ENCODE data around the gene NTNG1. TPM values are rescaled to one million over a fixed set of nuclear protein-coding genes. Genes with fewer than 3 reads are reported as not detected.

NTNG1 gene
- total and polyA plus RNA-seq, 4 donors = 19.8 to 26.8 (median 25.2) TPM

GRCh38 chr1:107379826-107380225 lies 239.0 kb downstream of the NTNG1 start:
- H3K4me1 ChIP-seq (ENCODE audit: control insufficient read depth, insufficient read depth, low read length) = no peaks in the 10 kb centered on the region
- no peak overlapping the region for H3K27ac ChIP-seq (ENCODE audit: low read depth, low read length)
- H3K36me3 ChIP-seq (ENCODE audit: control insufficient read depth, insufficient read depth, low read length) = no peaks in the 10 kb centered on the region
- no peaks in the 10 kb centered on the region for H3K9me3 ChIP-seq (ENCODE audit: control insufficient read depth, insufficient read depth, low read length)
- no peak for DNase-seq (ENCODE audit: low read depth in 4 of 6, low spot score in 6 of 6)
- H3K4me3 ChIP-seq (ENCODE audit: low read depth, low read length) = no peak overlapping the region
- H3K27me3 ChIP-seq (ENCODE audit: control insufficient read depth, insufficient read depth, low read length) = no peaks in the 10 kb centered on the region

- no peak overlapping the region for H3K27ac ChIP-seq (ENCODE audit: low read depth, low read length)
- peaks cover under 1% of the 10 kb centered on the region for H3K4me1 ChIP-seq (ENCODE audit: control insufficient read depth, insufficient read depth, low read length)
- DNase-seq (ENCODE audit: low read depth in 4 of 6, low spot score in 6 of 6) = no peak
- WGBS (ENCODE audit: insufficient coverage) = 63% methylated on average over 13 of the region's 15 CpGs
- H3K9me3 ChIP-seq (ENCODE audit: control insufficient read depth, insufficient read depth, low read length) = no peaks in the 10 kb centered on the region
- no peaks in the 10 kb centered on the region for H3K36me3 ChIP-seq (ENCODE audit: control insufficient read depth, insufficient read depth, low read length)
- no peak overlapping the region for H3K4me3 ChIP-seq (ENCODE audit: low read depth, low read length)
- H3K27me3 ChIP-seq (ENCODE audit: control insufficient read depth, insufficient read depth, low read length) = no peaks in the 10 kb centered on the region
Observed at GRCh38 chr1:107389410-107390396, 248.9 kb downstream of the NTNG1 start.

- Histone ChIP-seq H3K9me3 (ENCODE audit: control insufficient read depth, insufficient read depth, low read length) (no peaks in the 10 kb centered on the region), H3K27ac (ENCODE audit: low read depth, low read length) (peak overlapping the region; percentile 62), H3K4me3 (ENCODE audit: low read depth, low read length) (no peak overlapping the region), H3K36me3 (ENCODE audit: control insufficient read depth, insufficient read depth, low read length) (no peaks in the 10 kb centered on the region), H3K4me1 (ENCODE audit: control insufficient read depth, insufficient read depth, low read length) (peaks cover 6% of the 10 kb centered on the region), H3K27me3 (ENCODE audit: control insufficient read depth, insufficient read depth, low read length) (no peaks in the 10 kb centered on the region)
- WGBS (ENCODE audit: insufficient coverage) = 38% methylated on average over 2 of the region's 3 CpGs
- DNase-seq (ENCODE audit: low read depth in 4 of 6, low spot score in 6 of 6) = peak in 2 of 6 donors; percentile 49 to 59
Observed at GRCh38 chr1:107394301-107394700, 253.5 kb downstream of the NTNG1 start.

- H3K4me1 ChIP-seq (ENCODE audit: control insufficient read depth, insufficient read depth, low read length) = no peaks in the 10 kb centered on the region
- H3K27ac ChIP-seq (ENCODE audit: low read depth, low read length) = no peak overlapping the region
- 90% methylated on average over 2 of the region's 4 CpGs for WGBS (ENCODE audit: insufficient coverage)
- no peaks in the 10 kb centered on the region for H3K9me3 ChIP-seq (ENCODE audit: control insufficient read depth, insufficient read depth, low read length)
- no peaks in the 10 kb centered on the region for H3K36me3 ChIP-seq (ENCODE audit: control insufficient read depth, insufficient read depth, low read length)
- DNase-seq (ENCODE audit: low read depth in 4 of 6, low spot score in 6 of 6) = peak in 1 of 6 donors; percentile 22
- H3K4me3 ChIP-seq (ENCODE audit: low read depth, low read length) = no peak overlapping the region
- no peaks in the 10 kb centered on the region for H3K27me3 ChIP-seq (ENCODE audit: control insufficient read depth, insufficient read depth, low read length)
Observed at GRCh38 chr1:107401704-107402103, 260.9 kb downstream of the NTNG1 start.

- DNase-seq (ENCODE audit: low read depth in 4 of 6, low spot score in 6 of 6) = no peak
- H3K27me3 ChIP-seq (ENCODE audit: control insufficient read depth, insufficient read depth, low read length) = no peaks in the 10 kb centered on the region
- H3K9me3 ChIP-seq (ENCODE audit: control insufficient read depth, insufficient read depth, low read length) = no peaks in the 10 kb centered on the region
- no peak overlapping the region for H3K27ac ChIP-seq (ENCODE audit: low read depth, low read length)
- H3K4me3 ChIP-seq (ENCODE audit: low read depth, low read length) = no peak overlapping the region
- no CpG with 5 or more reads among the region's 1 CpG for WGBS (ENCODE audit: insufficient coverage)
- no peaks in the 10 kb centered on the region for H3K4me1 ChIP-seq (ENCODE audit: control insufficient read depth, insufficient read depth, low read length)
- H3K36me3 ChIP-seq (ENCODE audit: control insufficient read depth, insufficient read depth, low read length) = no peaks in the 10 kb centered on the region
Observed at GRCh38 chr1:107404756-107405155, 263.9 kb downstream of the NTNG1 start.

- Histone ChIP-seq H3K9me3 (ENCODE audit: control insufficient read depth, insufficient read depth, low read length) (no peaks in the 10 kb centered on the region), H3K36me3 (ENCODE audit: control insufficient read depth, insufficient read depth, low read length) (no peaks in the 10 kb centered on the region), H3K4me3 (ENCODE audit: low read depth, low read length) (no peak overlapping the region), H3K27ac (ENCODE audit: low read depth, low read length) (no peak overlapping the region), H3K27me3 (ENCODE audit: control insufficient read depth, insufficient read depth, low read length) (no peaks in the 10 kb centered on the region), H3K4me1 (ENCODE audit: control insufficient read depth, insufficient read depth, low read length) (no peaks in the 10 kb centered on the region)
- WGBS (ENCODE audit: insufficient coverage) = 100% methylated on average over 1 of the region's 2 CpGs
- no peak for DNase-seq (ENCODE audit: low read depth in 4 of 6, low spot score in 6 of 6)
Observed at GRCh38 chr1:107405236-107405635, 264.4 kb downstream of the NTNG1 start.

- no peak overlapping the region for H3K27ac ChIP-seq (ENCODE audit: low read depth, low read length)
- no peaks in the 10 kb centered on the region for H3K27me3 ChIP-seq (ENCODE audit: control insufficient read depth, insufficient read depth, low read length)
- no peaks in the 10 kb centered on the region for H3K4me1 ChIP-seq (ENCODE audit: control insufficient read depth, insufficient read depth, low read length)
- no peaks in the 10 kb centered on the region for H3K36me3 ChIP-seq (ENCODE audit: control insufficient read depth, insufficient read depth, low read length)
- DNase-seq (ENCODE audit: low read depth in 4 of 6, low spot score in 6 of 6) = no peak
- no peak overlapping the region for H3K4me3 ChIP-seq (ENCODE audit: low read depth, low read length)
- WGBS (ENCODE audit: insufficient coverage) = no CpG with 5 or more reads among the region's 4 CpGs
- H3K9me3 ChIP-seq (ENCODE audit: control insufficient read depth, insufficient read depth, low read length) = no peaks in the 10 kb centered on the region
Observed at GRCh38 chr1:107407011-107407410, 266.2 kb downstream of the NTNG1 start.

GRCh38 chr1:107413546-107413945 lies 272.7 kb downstream of the NTNG1 start:
- Histone ChIP-seq H3K4me1 (ENCODE audit: control insufficient read depth, insufficient read depth, low read length) (no peaks in the 10 kb centered on the region), H3K9me3 (ENCODE audit: control insufficient read depth, insufficient read depth, low read length) (no peaks in the 10 kb centered on the region), H3K36me3 (ENCODE audit: control insufficient read depth, insufficient read depth, low read length) (no peaks in the 10 kb centered on the region), H3K4me3 (ENCODE audit: low read depth, low read length) (no peak overlapping the region), H3K27ac (ENCODE audit: low read depth, low read length) (no peak overlapping the region), H3K27me3 (ENCODE audit: control insufficient read depth, insufficient read depth, low read length) (no peaks in the 10 kb centered on the region)
- DNase-seq (ENCODE audit: low read depth in 4 of 6, low spot score in 6 of 6) = no peak
- no CpG with 5 or more reads among the region's 2 CpGs for WGBS (ENCODE audit: insufficient coverage)

- Histone ChIP-seq H3K36me3 (ENCODE audit: control insufficient read depth, insufficient read depth, low read length) (no peaks in the 10 kb centered on the region), H3K4me1 (ENCODE audit: control insufficient read depth, insufficient read depth, low read length) (no peaks in the 10 kb centered on the region), H3K4me3 (ENCODE audit: low read depth, low read length) (no peak overlapping the region), H3K27me3 (ENCODE audit: control insufficient read depth, insufficient read depth, low read length) (no peaks in the 10 kb centered on the region), H3K9me3 (ENCODE audit: control insufficient read depth, insufficient read depth, low read length) (no peaks in the 10 kb centered on the region), H3K27ac (ENCODE audit: low read depth, low read length) (no peak overlapping the region)
- DNase-seq (ENCODE audit: low read depth in 4 of 6, low spot score in 6 of 6) = no peak
- 100% methylated on average over 1 of the region's 2 CpGs for WGBS (ENCODE audit: insufficient coverage)
Observed at GRCh38 chr1:107413951-107414350, 273.1 kb downstream of the NTNG1 start.

- no CpG with 5 or more reads among the region's 3 CpGs for WGBS (ENCODE audit: insufficient coverage)
- Histone ChIP-seq H3K9me3 (ENCODE audit: control insufficient read depth, insufficient read depth, low read length) (no peaks in the 10 kb centered on the region), H3K27me3 (ENCODE audit: control insufficient read depth, insufficient read depth, low read length) (no peaks in the 10 kb centered on the region), H3K4me1 (ENCODE audit: control insufficient read depth, insufficient read depth, low read length) (no peaks in the 10 kb centered on the region), H3K4me3 (ENCODE audit: low read depth, low read length) (no peak overlapping the region), H3K36me3 (ENCODE audit: control insufficient read depth, insufficient read depth, low read length) (no peaks in the 10 kb centered on the region), H3K27ac (ENCODE audit: low read depth, low read length) (no peak overlapping the region)
- no peak for DNase-seq (ENCODE audit: low read depth in 4 of 6, low spot score in 6 of 6)
Observed at GRCh38 chr1:107414550-107414949, 273.7 kb downstream of the NTNG1 start.

All from spinal cord (tissue), 10 donors.